Bronchus fibroblast of lung (primary cell): ENCODE measurements around the gene EMSY. TPM values are rescaled to one million over a fixed set of nuclear protein-coding genes. Genes with fewer than 3 reads are reported as not detected.

Source experiments
- total RNA-seq: library from RNA; depleted of rRNA; stranded (reverse); fragments of >200 nt; gene quantifications from 2 replicates; pipeline ENCODE4 v1.2.3, GENCODE V29; 2015

Gene EMSY
- 13.3 and 22.3 TPM in 2 replicates for total RNA-seq

GRCh38 chr11:76444384-76445120, at the start of gene EMSY:
Gene EMSY, plus strand, starts transcription at chr11:76445018. Its CDS starts 1,921 bp downstream, at chr11:76446939.

Other genes starting within 250 kb of the EMSY start
- gene WNT11, start 238.5 kb upstream of the EMSY start, total RNA-seq = 0.15 TPM in 1 of 2 replicates, not detected in the other
- 28.4 and 28.6 TPM in 2 replicates for gene THAP12, start 63.9 kb upstream of the EMSY start, total RNA-seq
- gene GVQW3, start 63.7 kb upstream of the EMSY start, total RNA-seq = 0.45 and 1.0 TPM in 2 replicates
- 2.1 and 2.4 TPM in 2 replicates for gene LRRC32, start 225.7 kb downstream of the EMSY start, total RNA-seq